HG03575 (cell line): ENCODE measurements around the gene TMC6.

Experiments used
- ATAC-seq: cut with Tn5 transposase; IDR thresholded peaks from one replicate; pipeline ENCODE4 v1.9.1; 2021; ENCODE audit not compliant: unreplicated experiment, insufficient number of reproducible peaks, low FRiP score; ENCODE audit errors: extremely low read depth

TMC6 gene

GRCh38 chr17:78113804-78114785, 14.5 kb downstream of the TMC6 start:
- no peak for ATAC-seq

- ATAC-seq: no peak
These were observed 15.8 kb downstream of the TMC6 start for GRCh38 chr17:78112518-78113471.

- no peak for ATAC-seq
These were observed 16.6 kb downstream of the TMC6 start for GRCh38 chr17:78111727-78112517.

GRCh38 chr17:78111016-78111726, 17.4 kb downstream of the TMC6 start:
- no peak for ATAC-seq

- no peak for ATAC-seq
These were observed 18.1 kb downstream of the TMC6 start for GRCh38 chr17:78110363-78111015.

- no peak for ATAC-seq
These were observed 19.1 kb downstream of the TMC6 start for GRCh38 chr17:78109489-78109761.

GRCh38 chr17:78108726-78109488, 19.6 kb downstream of the TMC6 start:
- ATAC-seq: no peak

GRCh38 chr17:78107976-78108725, 20.4 kb downstream of the TMC6 start:
- ATAC-seq: no peak

- no peak for ATAC-seq
These were observed 21.1 kb downstream of the TMC6 start for GRCh38 chr17:78107457-78107856.

- ATAC-seq: no peak
These were observed 22.3 kb downstream of the TMC6 start for GRCh38 chr17:78106211-78106610.

GRCh38 chr17:78105551-78105950, 23.0 kb downstream of the TMC6 start:
- no peak for ATAC-seq

GRCh38 chr17:78105101-78105500, 23.5 kb downstream of the TMC6 start:
- no peak for ATAC-seq

GRCh38 chr17:78104540-78104941, 24.0 kb downstream of the TMC6 start:
- ATAC-seq: no peak

- no peak for ATAC-seq
These were observed 25.2 kb downstream of the TMC6 start for GRCh38 chr17:78103311-78103710.

- no peak for ATAC-seq
These were observed 27.0 kb downstream of the TMC6 start for GRCh38 chr17:78101542-78101941.

GRCh38 chr17:78101112-78101511, 27.4 kb downstream of the TMC6 start:
- no peak for ATAC-seq

GRCh38 chr17:78096093-78096492, 32.5 kb downstream of the TMC6 start:
- no peak for ATAC-seq
